CMK (cell line): Measurements from ENCODE around the gene ZNF454.

ENCODE experiments used
- DNase-seq: peaks from one replicate; pipeline ENCODE4 v3.0.0-alpha.2; 2010; ENCODE audit warnings: low read depth

The ZNF454 gene

DNA sequence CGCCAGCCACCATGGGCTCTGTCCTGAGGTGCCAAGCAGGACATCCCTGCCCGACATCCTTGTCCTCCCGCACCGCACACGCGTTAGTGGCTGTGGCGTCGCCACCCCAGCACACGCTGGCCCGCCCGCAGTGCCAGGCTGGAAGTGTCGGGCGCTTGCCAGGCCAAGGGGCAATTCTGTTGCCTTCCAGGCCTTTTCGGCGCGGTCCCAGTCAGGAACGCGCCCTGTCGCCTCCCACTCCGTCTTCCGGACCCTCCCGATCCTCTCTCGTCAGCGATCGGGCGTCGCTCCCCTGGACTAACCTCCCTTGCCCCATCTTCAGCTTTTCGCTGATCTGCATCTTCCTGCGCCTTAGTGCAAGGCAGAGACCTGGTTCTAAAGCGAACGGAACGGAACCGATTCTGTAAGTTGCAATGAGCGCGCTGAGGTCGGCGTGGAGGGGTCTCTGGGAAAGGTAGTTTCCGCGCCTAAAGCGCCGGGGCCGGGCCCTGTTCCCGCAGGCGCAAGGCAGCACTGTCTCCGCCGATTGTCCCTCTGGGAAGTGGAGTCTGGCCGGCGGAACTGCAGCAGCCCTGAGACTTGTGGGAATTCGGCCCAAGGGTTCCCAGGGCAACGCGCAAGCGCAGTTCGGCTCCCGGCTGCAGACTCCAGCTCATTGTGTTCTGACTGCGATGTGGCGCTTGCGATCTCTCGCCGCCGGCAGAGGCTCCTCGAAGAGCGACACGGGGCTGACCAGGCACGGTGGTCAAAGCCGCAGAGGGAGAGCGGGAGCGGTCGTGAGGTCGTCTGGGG lies at the start of gene ZNF454:
ZNF454 (plus strand) TSS at position 630 of the 792 bp plus-strand sequence. CDS start 1,594 bp downstream, outside the sequence.
- DNase-seq = no peak

DNA sequence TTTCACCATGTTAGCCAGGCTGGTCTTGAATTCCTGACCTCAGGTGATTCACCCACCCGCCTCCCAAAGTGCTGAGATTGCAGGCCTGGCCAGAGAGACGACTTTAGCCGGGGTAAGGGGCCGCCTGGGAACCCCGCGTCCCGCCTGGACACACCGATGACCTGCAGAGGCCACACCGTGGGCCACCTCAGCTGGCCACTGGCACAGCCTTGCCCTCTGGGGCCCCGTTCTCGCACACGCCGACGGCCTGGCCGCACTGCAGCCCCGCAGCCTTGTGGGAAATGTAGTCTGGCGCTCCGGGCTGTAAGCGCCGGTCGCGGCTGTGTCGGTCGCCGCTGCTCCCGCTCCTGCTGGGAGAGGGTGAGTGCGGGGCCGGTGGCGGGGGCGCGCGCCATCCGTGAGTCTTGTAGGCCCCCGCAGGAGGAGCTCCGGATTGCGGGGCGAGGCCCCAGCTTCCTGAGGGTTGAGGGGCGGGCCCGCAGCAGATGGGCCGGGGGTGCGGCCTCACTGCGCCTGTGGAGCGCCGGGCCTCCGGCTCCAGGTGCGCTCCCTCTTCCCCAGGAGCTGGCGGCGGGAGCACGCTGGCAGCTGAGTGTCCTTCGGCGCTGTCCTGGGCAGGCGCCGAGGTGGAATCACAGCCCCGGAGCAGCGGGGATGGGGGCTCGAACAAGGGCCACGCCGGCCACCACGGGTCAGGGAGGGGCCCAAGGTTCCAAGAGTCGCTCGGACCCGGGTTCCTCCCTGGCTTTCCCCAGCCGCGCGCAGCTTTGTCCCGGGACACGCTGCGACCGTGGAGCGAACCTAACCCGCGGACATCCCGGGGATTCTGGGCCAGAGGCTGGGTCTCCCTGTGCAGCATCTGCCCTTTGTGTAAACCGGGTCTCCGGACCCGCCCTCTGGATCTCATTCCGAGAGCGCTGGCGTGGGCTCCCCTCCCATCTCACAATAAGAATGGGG lies 45.1 kb upstream of the ZNF454 start, which contains the start of gene ZFP2:
ZFP2 (plus strand) TSS at position 299 of the 957 bp plus-strand sequence. CDS start 35,401 bp downstream, outside the sequence.
- no peak for DNase-seq

DNA sequence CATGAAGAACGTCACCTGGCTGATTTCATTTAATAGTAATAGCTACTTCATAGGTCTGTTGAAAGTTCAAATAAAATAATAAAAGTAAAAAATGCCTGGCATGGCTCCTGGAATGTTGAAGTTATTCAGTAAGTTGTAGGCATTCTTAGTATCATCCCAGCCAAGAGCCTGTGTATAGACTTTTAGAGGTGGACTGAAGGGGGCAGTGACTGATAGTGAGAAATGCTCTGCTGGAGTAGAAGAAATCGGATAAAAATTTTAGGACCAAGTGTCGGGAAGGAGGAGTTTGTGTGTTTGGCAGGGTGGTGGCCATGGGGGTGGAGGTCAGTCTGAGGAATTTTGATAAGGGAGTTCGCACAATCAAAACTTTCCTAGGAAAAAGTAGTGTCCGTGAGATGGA lies 41.7 kb upstream of the ZNF454 start:
- no peak for DNase-seq

DNA sequence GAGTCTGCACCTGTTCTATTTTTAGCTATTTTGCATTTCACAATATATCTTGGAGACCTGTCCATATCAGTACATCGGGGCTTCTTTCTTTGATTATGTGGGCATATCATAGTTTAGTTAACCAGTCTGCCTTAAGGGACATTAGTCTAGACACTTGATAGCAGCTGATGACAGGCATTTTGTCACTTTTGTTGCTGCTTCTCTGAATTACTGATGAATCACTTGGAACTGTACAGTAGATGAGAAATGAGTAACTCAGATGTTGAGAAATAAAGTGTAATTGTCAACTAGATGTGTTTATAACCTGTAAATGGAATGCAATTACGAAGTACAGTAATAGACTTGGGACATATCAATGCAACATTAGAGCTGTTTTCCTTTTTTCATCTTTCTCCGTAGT lies 38.1 kb upstream of the ZNF454 start:
- no peak for DNase-seq

DNA sequence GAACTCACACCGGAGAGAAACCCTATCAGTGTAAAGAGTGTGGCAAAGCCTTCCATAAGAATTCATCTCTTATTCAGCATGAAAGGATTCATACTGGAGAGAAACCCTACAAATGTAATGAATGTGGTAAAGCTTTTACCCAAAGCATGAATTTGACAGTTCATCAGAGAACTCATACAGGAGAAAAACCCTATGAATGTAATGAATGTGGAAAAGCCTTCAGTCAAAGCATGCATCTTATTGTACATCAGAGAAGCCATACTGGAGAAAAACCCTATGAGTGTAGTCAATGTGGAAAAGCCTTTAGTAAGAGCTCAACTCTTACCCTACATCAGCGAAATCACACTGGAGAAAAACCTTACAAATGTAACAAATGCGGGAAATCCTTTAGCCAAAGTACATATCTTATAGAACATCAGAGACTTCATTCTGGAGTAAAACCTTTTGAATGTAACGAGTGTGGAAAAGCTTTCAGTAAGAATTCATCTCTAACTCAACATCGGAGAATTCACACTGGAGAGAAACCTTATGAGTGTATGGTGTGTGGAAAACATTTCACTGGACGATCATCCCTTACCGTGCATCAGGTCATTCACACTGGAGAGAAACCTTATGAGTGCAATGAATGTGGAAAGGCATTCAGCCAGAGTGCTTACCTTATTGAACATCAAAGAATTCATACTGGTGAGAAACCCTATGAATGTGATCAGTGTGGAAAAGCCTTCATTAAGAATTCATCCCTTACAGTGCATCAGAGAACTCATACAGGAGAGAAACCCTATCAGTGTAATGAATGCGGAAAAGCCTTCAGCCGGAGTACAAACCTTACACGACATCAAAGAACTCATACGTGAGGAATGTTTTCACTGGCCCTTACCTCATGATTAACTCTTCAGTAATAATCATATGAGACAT lies 8.9 kb upstream of the ZNF454 start:
- DNase-seq = no peak

GRCh38 chr5:178941361-178941760 lies 363 bp downstream of the ZNF454 start:
- no peak for DNase-seq

GRCh38 chr5:178965465-178966055 lies 24.6 kb downstream of the ZNF454 start:
- DNase-seq = no peak

- no peak for DNase-seq
Observed at GRCh38 chr5:178981381-178981780, 40.4 kb downstream of the ZNF454 start.

- no peak for DNase-seq
Observed at GRCh38 chr5:178982941-178983340, 41.9 kb downstream of the ZNF454 start.

GRCh38 chr5:178983728-178984127 lies 42.7 kb downstream of the ZNF454 start:
- DNase-seq = no peak

GRCh38 chr5:178984145-178985072 lies 43.4 kb downstream of the ZNF454 start:
- DNase-seq = no peak

DNA sequence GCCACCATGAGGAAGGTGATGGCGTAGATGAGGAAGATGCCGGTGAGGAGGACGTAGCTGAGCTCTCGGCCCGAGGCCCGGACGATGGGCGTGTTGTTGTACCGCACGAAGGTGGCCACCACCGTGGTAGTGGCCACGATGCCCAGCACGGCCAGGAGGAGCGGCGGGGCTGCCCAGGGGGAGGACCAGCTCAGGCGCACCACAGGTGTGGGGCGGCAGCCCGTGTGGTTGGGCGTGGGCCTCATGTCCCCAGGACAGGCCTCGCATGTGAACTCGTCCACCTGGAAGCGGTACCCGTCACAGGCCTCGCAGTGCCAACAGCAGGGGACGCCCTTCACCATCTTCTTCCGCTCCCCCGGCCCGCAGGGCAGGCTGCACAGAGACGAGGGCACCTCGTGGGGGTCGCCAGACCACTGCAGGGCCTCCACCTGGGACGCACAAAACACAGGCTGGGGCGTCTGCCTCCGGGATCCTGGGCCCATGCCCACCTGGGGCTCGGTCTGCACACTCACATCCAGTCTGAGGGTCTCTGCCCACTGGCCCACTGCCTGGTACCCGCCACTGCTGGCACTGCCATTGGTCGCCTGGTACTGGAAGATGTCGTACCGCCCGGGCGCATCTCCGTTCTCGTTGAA lies 45.4 kb downstream of the ZNF454 start:
- no peak for DNase-seq

GRCh38 chr5:178988436-178989220 lies 47.6 kb downstream of the ZNF454 start:
- no peak for DNase-seq

GRCh38 chr5:178989311-178989710 lies 48.3 kb downstream of the ZNF454 start:
- DNase-seq = no peak

DNA sequence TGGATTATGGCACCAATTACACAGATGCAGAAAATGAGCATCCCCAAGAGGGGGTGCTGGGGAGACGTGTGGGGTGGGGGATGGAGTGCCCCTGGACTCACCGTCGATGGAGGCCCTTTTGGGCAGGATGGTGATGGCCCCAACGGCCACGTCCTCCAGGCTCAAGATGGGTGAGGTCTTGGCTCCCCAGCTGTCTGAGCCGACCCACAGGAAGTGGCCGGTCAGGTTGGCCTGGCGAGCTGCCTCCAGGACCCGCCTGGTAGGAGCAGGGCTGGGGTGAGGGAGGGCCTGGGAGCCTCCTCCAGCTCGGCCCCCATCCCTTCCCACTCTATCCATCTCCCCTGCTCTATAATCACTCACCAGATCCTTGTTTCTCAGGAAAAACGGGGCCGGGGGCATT lies 49.5 kb downstream of the ZNF454 start:
- no peak for DNase-seq

DNA sequence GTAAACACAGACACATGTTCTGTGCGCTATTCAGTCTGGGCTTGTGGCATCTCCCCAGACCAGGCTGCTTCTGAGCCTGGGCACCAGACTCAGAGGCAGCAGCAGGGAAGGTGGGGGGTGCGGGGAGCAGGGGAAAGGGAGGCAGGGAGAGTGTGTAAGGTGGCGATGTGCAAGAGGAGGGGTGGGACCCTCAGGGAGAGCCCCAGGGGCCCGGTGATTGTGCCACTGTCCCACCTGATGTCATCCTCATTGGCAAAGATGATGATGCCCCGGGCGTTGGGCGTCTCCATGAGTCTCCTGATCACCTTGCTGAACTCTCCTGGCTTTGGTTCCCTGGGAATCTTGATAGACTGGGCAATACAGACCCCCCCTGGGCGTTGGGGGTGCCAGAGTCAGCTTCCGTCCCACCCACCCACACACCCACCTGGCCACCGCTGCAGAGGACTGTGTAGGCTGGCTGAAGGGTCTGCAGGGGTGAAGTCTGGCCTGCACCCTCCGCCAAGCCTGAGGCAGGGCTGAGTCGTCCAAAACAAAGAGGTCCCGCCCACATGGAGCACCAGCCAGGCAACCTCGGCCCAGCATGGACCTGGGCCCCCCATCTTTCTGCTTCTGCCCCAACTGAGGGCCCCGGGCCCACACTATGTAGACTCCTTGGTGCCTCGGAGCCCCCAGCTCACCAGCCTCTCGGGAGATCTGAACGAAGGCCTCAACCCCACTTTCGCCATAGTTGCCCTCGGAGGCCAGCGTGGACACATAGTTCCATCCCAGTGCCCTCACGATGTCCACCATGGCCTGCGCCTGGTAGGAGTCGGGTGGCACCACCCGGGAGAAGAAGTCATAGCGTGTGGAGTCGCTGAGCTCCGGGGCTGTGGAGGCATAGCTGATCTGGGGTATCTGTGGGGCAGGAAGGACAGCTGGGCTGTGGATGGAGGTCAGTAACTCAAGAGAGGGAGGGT lies 50.5 kb downstream of the ZNF454 start:
- DNase-seq = no peak

- DNase-seq = no peak
Observed at GRCh38 chr5:178992291-178992895, 51.4 kb downstream of the ZNF454 start.
